Measurements from ENCODE around the gene PODXL2.
A peak's percentile ranks its signal among the peaks of the same experiment; 100 is the strongest.

The PODXL2 gene

GRCh38 chr3:127714866-127715265, 85.9 kb downstream of the PODXL2 start:
- Histone ChIP-seq H3K4me3 (IDR thresholded peaks at IDR 0.05; ENCODE audit: insufficient read depth, low read depth, low read length) (no peak overlapping the region), H4K20me1 (ENCODE audit: insufficient read depth) (no peaks in the 10 kb centered on the region), H3K79me2 (ENCODE audit: insufficient read depth, low read depth) (no peaks in the 10 kb centered on the region), H3K4me2 (no peak overlapping the region), H3K9ac (no peak overlapping the region), H2AFZ (ENCODE audit: low read depth) (no peak overlapping the region), H3K27ac (no peak overlapping the region), H3K27me3 (ENCODE audit: insufficient read depth, low read depth) (no peaks in the 10 kb centered on the region), H3K36me3 (ENCODE audit: insufficient read depth) (no peaks in the 10 kb centered on the region), H3K4me1 (ENCODE audit: low read depth, poor library complexity, severe bottlenecking) (peaks cover 34% of the 10 kb centered on the region)
- no peak for TF ChIP-seq CTCF (conservative IDR thresholded peaks at IDR 0.05; ENCODE audit: low read depth, low read length)

GRCh38 chr3:127715532-127715931, 86.5 kb downstream of the PODXL2 start:
- no peak overlapping the region for H3K9ac ChIP-seq
- H3K79me2 ChIP-seq (ENCODE audit: insufficient read depth, low read depth) = no peaks in the 10 kb centered on the region
- no peak overlapping the region for H3K4me3 ChIP-seq (IDR thresholded peaks at IDR 0.05; ENCODE audit: insufficient read depth, low read depth, low read length)
- no peaks in the 10 kb centered on the region for H4K20me1 ChIP-seq (ENCODE audit: insufficient read depth)
- H3K36me3 ChIP-seq (ENCODE audit: insufficient read depth) = no peaks in the 10 kb centered on the region
- H2AFZ ChIP-seq (ENCODE audit: low read depth) = no peak overlapping the region
- no peak overlapping the region for H3K27ac ChIP-seq
- TF ChIP-seq CTCF (conservative IDR thresholded peaks at IDR 0.05; ENCODE audit: low read depth, low read length) = no peak
- H3K4me2 ChIP-seq = no peak overlapping the region
- H3K27me3 ChIP-seq (ENCODE audit: insufficient read depth, low read depth) = no peaks in the 10 kb centered on the region
- H3K4me1 ChIP-seq (ENCODE audit: low read depth, poor library complexity, severe bottlenecking) = peaks cover 34% of the 10 kb centered on the region

- no peaks in the 10 kb centered on the region for H3K36me3 ChIP-seq (ENCODE audit: insufficient read depth)
- H4K20me1 ChIP-seq (ENCODE audit: insufficient read depth) = no peaks in the 10 kb centered on the region
- H3K9ac ChIP-seq = no peak overlapping the region
- H2AFZ ChIP-seq (ENCODE audit: low read depth) = no peak overlapping the region
- no peak for TF ChIP-seq CTCF (conservative IDR thresholded peaks at IDR 0.05; ENCODE audit: low read depth, low read length)
- H3K79me2 ChIP-seq (ENCODE audit: insufficient read depth, low read depth) = no peaks in the 10 kb centered on the region
- no peak overlapping the region for H3K4me3 ChIP-seq (IDR thresholded peaks at IDR 0.05; ENCODE audit: insufficient read depth, low read depth, low read length)
- peaks cover 34% of the 10 kb centered on the region for H3K4me1 ChIP-seq (ENCODE audit: low read depth, poor library complexity, severe bottlenecking)
- H3K4me2 ChIP-seq = peak overlapping the region; percentile 74; the same call in 1 of the 2 replicates
- no peak overlapping the region for H3K27ac ChIP-seq
- no peaks in the 10 kb centered on the region for H3K27me3 ChIP-seq (ENCODE audit: insufficient read depth, low read depth)
Measured at GRCh38 chr3:127716384-127716783, 87.4 kb downstream of the PODXL2 start.

GRCh38 chr3:127717357-127718244, 88.6 kb downstream of the PODXL2 start:
- H3K79me2 ChIP-seq (ENCODE audit: insufficient read depth, low read depth) = no peaks in the 10 kb centered on the region
- peak overlapping the region; percentile 74 for H3K4me2 ChIP-seq
- peak overlapping the region; percentile 20; the same call in 1 of the 2 replicates for H3K9ac ChIP-seq
- no peaks in the 10 kb centered on the region for H4K20me1 ChIP-seq (ENCODE audit: insufficient read depth)
- H3K27me3 ChIP-seq (ENCODE audit: insufficient read depth, low read depth) = no peaks in the 10 kb centered on the region
- H3K36me3 ChIP-seq (ENCODE audit: insufficient read depth) = no peaks in the 10 kb centered on the region
- no peak for TF ChIP-seq CTCF (conservative IDR thresholded peaks at IDR 0.05; ENCODE audit: low read depth, low read length)
- H3K4me1 ChIP-seq (ENCODE audit: low read depth, poor library complexity, severe bottlenecking) = peaks cover 34% of the 10 kb centered on the region
- peak overlapping the region; percentile 46 for H3K27ac ChIP-seq
- peak overlapping the region; percentile 70; the same call in 1 of the 2 replicates for H2AFZ ChIP-seq (ENCODE audit: low read depth)
- no peak overlapping the region for H3K4me3 ChIP-seq (IDR thresholded peaks at IDR 0.05; ENCODE audit: insufficient read depth, low read depth, low read length)
